Stimulated activated naive CD4-positive, alpha-beta T cell (primary cell): Measurements from ENCODE around the gene PAQR6.
A peak's percentile ranks its signal among the peaks of the same experiment; 100 is the strongest.

Experiments used
- DNase-seq, 6 experiments: peaks; one replicate each; lab custom pipeline; 2025; lab: John Stamatoyannopoulos, UW

Gene PAQR6

GRCh38 chr1:156194300-156194652 is 53.6 kb downstream of the PAQR6 start:
- DNase-seq: no peak

- peak; percentile 96 to 98 (median 97) for DNase-seq
Observed at GRCh38 chr1:156193488-156194299, 54.2 kb downstream of the PAQR6 start, which contains the start of gene SLC25A44. Gene SLC25A44, plus strand, starts transcription at chr1:156194104. Its CDS starts 5,744 bp downstream, at chr1:156199848.
